Spleen (tissue), 11 donors: Measurements from ENCODE around the gene IMMP2L. TPM values are rescaled to one million over a fixed set of nuclear protein-coding genes. Genes with fewer than 3 reads are reported as not detected.

Source experiments
- DNase-seq: peaks from one replicate; pipeline ENCODE4 v3.0.0-alpha.2; 2020
- H3K27ac ChIP-seq, 8 donors: fragments of 200-600 bp; sonication (generic) in 7 of 8; 1 replicate in 4 of 8; 2 replicates in 4 of 8; pipeline versions ENCODE4 v1.5.0 to v1.8.0; 2016 to 2021; ENCODE audit warnings: inconsistent platforms in 4 of 8, mild to moderate bottlenecking in 4 of 8, moderate library complexity in 1 of 8
- H3K27me3 ChIP-seq, 7 donors: fragments of 200-600 bp; sonication (generic) in 6 of 7; replicated peaks in 1 of 7; 1 replicate in 4 of 7; 2 replicates in 3 of 7; pipeline versions ENCODE4 v1.5.0 to v1.8.0; 2016 to 2021; ENCODE audit warnings: inconsistent platforms in 3 of 7, mild to moderate bottlenecking in 1 of 7
- H3K36me3 ChIP-seq, 6 donors: fragments of 200-600 bp; sonication (generic) in 5 of 6; 1 replicate in 4 of 6; 2 replicates in 2 of 6; pipeline versions ENCODE4 v1.5.0 to v1.8.0; 2016 to 2021; ENCODE audit warnings: inconsistent platforms in 2 of 6
- H3K4me1 ChIP-seq, 6 donors: fragments of 200-600 bp; sonication (generic) in 5 of 6; 1 replicate in 3 of 6; 2 replicates in 3 of 6; pipeline versions ENCODE4 v1.5.0 to v1.8.0; 2016 to 2021; ENCODE audit warnings: inconsistent platforms in 3 of 6
- H3K4me3 ChIP-seq, 8 donors: fragments of 200-600 bp; sonication (generic) in 7 of 8; 1 replicate in 4 of 8; 2 replicates in 4 of 8; pipeline versions ENCODE4 v1.5.0 to v1.8.0; 2016 to 2021; ENCODE audit warnings: inconsistent platforms in 4 of 8, mild to moderate bottlenecking in 4 of 8, moderate library complexity in 2 of 8
- H3K9me3 ChIP-seq, 8 donors: fragments of 200-600 bp; sonication (generic) in 7 of 8; 1 replicate in 4 of 8; 2 replicates in 4 of 8; pipeline versions ENCODE4 v1.5.0 to v1.8.0; 2016 to 2021; ENCODE audit warnings: inconsistent platforms in 4 of 8
- POLR2A ChIP-seq, 3 donors: fragments of 450-650 bp; IDR thresholded peaks; one replicate each; pipeline ENCODE4 v1.5.1; 2017; ENCODE audit warnings: antibody characterized with exemption in 3 of 3, mild to moderate bottlenecking in 1 of 3
- POLR2AphosphoS5 ChIP-seq, 3 donors: sonication (generic); formaldehyde crosslinking; IDR thresholded peaks; one replicate each; pipeline ENCODE4 v1.5.1; 2017; ENCODE audit warnings: antibody characterized with exemption in 3 of 3
- WGBS, 5 donors: extraction: QIAGEN DNeasy Blood & Tissue Kit in 3 of 5; methylation state at CpG; one replicate each; pipeline versions ENCODE4 v1.1.5 to v1.1.7; 2013 to 2018; 5-methylcytosine and 5-hydroxymethylcytosine counted together
- intact Hi-C: fragments of 100-400 bp; cut with DNase I; formaldehyde crosslinking; loops from one replicate; pipeline ENCODE4 v1.15.0; 2023; ENCODE audit warnings: low total_unique reads
- polyA plus RNA-seq, 3 donors: library from polyadenylated mRNA; stranded (reverse); fragments of 200-250 nt; gene quantifications; one replicate each; pipeline ENCODE4 v1.2.1, GENCODE V29; 2013
- total RNA-seq, 7 donors: library from RNA; depleted of rRNA in 3 of 7; stranded (reverse); fragments of >200 nt in 3 of 7; fragmentation: NEBNext Ultra II Directional in 4 of 7; extraction: Animal tissue kit (Norgen Biotek cat#: 25700) in 4 of 7; gene quantifications; one replicate each; pipeline versions ENCODE4 v1.1.0 to v1.2.1, GENCODE V29; 2016 to 2021
- TF ChIP-seq, protein P1 (sequence below), 11 experiments: fragments of 200-600 bp in 7 of 11; fragments of 450-650 bp in 4 of 11; sonication (generic) in 4 of 11; IDR thresholded peaks in 8 of 11; conservative IDR thresholded peaks in 3 of 11; 1 replicate in 7 of 11; 2 replicates in 4 of 11; pipeline versions ENCODE4 v1.4.0 to v1.8.0; 2016 to 2021; ENCODE audit warnings: antibody characterized with exemption in 11 of 11, inconsistent platforms in 4 of 11, mild to moderate bottlenecking in 1 of 11
- donor health status: healthy with polysubstance abuse.
- donor health status: DM: no; HTN: no; CAD: no; lungs with moderate emphysema.
- donor health status: DM: no; HTN: no; CAD: no.
- donor health status: Bipolar disorder and iron deficiency.
- donor health status: healthy.
- donor health status: DM: no; HTN: no; CAD: no.
- donor health status: DM: yes; HTN: yes; CAD: no.

IMMP2L gene
- total and polyA plus RNA-seq, 10 donors: 6.5 to 32.7 (median 9.8) TPM

DNA sequence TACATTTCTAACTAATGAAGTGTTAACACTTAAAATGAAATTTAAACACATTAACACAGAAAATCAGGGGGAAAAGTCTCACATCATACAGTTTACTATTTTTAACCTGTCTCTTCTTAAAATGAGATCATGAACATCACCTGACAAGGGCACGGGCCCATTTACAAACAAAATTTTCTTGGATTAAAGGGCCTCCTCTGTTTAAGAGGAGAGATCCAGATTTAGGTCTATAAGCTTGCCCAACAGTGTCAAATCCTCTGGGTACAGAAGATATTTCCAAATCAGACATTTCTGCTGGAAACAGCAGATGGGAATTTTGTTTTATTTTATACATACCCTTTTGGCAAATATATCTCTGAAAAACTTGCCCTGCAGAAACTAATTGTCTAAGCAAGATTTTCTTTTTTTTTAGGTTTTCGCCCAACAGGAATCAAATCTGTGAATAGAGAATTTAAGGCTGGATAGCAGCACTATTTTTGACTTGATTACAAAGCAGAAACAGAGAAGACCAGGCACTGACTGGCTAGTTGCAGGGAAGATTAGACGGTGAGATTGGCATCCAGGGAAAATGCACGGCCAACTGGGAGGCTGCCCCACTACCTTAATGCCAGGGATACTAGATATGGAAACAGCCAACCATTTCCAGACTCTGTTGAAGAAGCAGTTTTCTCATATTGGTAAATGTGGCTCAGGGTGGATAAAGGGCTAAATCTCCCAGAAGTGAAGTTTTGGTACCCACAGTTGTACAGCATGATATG lies 298.0 kb downstream of the IMMP2L start:
- Histone ChIP-seq H3K4me3 (no peak overlapping the region), H3K36me3 (no peaks in the 10 kb centered on the region), H3K27me3 (no peaks in the 10 kb centered on the region), H3K4me1 (peaks cover 0 to 6% (median 0%) of the 10 kb centered on the region in 6 donors), H3K27ac (no peak overlapping the region), H3K9me3 (no peaks in the 10 kb centered on the region)
- TF ChIP-seq, protein P1, sequence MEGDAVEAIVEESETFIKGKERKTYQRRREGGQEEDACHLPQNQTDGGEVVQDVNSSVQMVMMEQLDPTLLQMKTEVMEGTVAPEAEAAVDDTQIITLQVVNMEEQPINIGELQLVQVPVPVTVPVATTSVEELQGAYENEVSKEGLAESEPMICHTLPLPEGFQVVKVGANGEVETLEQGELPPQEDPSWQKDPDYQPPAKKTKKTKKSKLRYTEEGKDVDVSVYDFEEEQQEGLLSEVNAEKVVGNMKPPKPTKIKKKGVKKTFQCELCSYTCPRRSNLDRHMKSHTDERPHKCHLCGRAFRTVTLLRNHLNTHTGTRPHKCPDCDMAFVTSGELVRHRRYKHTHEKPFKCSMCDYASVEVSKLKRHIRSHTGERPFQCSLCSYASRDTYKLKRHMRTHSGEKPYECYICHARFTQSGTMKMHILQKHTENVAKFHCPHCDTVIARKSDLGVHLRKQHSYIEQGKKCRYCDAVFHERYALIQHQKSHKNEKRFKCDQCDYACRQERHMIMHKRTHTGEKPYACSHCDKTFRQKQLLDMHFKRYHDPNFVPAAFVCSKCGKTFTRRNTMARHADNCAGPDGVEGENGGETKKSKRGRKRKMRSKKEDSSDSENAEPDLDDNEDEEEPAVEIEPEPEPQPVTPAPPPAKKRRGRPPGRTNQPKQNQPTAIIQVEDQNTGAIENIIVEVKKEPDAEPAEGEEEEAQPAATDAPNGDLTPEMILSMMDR (IDR thresholded peaks at IDR 0.05 in 8 of 11, conservative IDR thresholded peaks at IDR 0.05 in 3 of 11): no peak
- DNase-seq: no peak
- 87 to 96% (median 92%) methylated on average over 4 of the region's 4 CpGs for WGBS, 5 donors
- intact Hi-C loops: no loop called here

DNA sequence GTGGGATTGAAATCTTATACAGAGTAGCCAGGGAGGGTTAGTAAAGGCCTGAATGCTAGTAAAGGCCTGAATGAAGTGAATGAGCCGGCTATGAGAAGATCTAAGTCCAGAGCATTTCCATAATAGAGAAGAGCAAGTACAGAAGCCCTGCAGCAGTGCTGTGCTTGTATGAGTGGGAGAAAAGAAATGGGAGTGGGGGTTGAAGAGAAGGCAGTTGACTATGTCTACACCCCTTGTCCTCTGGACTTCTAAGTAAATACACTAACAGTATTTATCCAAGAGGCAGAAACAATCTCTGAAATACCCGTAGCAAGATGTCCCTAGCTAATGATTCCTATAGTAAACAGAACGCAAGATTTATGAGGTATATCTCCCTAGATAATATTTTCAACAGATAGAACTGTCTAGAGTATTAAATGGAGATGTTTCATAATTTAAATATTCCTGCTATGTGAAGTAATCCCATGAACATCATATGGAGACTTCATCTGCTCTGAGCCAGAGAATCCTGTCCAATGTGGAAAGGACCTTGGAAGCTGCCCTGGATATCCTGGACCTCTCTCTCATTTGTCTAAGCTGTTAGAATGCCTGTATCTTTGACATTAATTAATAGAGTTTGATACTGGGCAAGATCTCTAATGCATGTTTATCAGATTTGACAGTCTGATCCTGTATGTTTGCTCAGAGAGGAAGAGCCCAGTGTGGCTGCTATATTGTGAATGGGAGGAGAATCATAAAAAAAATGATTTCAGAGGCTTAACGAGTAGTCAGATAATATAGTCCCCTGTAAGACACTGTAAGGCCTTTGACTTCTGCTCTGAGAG lies 299.8 kb downstream of the IMMP2L start:
- intact Hi-C loops: no loop called here
- Histone ChIP-seq H3K4me1 (peaks cover 0 to 6% (median 0%) of the 10 kb centered on the region in 6 donors), H3K27ac (no peak overlapping the region), H3K36me3 (no peaks in the 10 kb centered on the region), H3K9me3 (no peaks in the 10 kb centered on the region), H3K4me3 (no peak overlapping the region), H3K27me3 (no peaks in the 10 kb centered on the region)
- 79 to 96% (median 91%) methylated on average over 4 of the region's 4 CpGs for WGBS, 5 donors
- DNase-seq: no peak
- TF ChIP-seq, protein P1 (IDR thresholded peaks at IDR 0.05 in 8 of 11, conservative IDR thresholded peaks at IDR 0.05 in 3 of 11): no peak
- TF ChIP-seq POLR2A (IDR thresholded peaks at IDR 0.05) (no peak), POLR2AphosphoS5 (IDR thresholded peaks at IDR 0.05) (no peak)

DNA sequence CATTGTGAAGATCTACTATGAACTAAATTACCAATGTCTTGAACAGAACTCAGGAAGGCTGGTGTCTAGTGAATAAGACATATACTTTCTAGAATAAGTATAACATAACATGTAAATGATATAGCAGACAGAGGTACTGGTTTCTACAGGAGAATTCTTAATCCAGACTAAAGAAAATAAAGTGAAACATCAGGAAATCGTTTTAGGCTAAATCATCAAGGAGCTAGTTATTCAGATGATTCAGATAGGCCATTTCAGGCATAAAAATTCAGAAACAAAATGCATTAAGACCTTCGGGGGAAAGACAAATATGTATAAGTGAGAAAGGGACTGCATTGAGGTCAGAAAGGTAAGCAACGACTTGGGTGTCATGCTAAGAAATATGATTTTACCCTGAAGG lies 300.8 kb downstream of the IMMP2L start:
- no peak overlapping the region for H3K27ac ChIP-seq
- WGBS, 5 donors: 85 to 94% (median 91%) methylated on average over 3 of the region's 3 CpGs
- H3K9me3 ChIP-seq: no peaks in the 10 kb centered on the region
- H3K27me3 ChIP-seq: no peaks in the 10 kb centered on the region
- peaks cover 0 to 6% (median 0%) of the 10 kb centered on the region in 6 donors for H3K4me1 ChIP-seq
- H3K36me3 ChIP-seq: no peaks in the 10 kb centered on the region
- no peak overlapping the region for H3K4me3 ChIP-seq
- DNase-seq: no peak
- intact Hi-C loops: no loop called here
- no peak for TF ChIP-seq POLR2A (IDR thresholded peaks at IDR 0.05)
- TF ChIP-seq POLR2AphosphoS5 (IDR thresholded peaks at IDR 0.05): no peak
- TF ChIP-seq, protein P1 (IDR thresholded peaks at IDR 0.05 in 8 of 11, conservative IDR thresholded peaks at IDR 0.05 in 3 of 11): no peak

DNA sequence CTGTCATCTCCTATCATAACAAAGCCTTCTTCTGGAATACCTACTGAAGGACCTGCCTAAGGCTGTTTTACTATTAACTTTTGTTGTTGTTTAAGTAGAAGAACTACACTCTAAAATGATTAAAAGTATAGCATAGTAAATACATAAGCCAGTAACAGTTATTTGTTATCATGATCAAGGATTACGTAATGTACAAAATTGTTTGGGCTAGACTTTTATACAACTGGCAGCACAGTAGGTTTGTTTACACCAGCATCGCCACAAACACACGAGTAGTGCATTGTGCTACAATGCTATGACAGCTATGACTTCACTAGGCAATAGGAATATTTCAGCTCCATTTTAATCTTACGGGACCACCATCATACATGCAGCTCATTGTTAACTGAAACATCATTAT lies 302.3 kb downstream of the IMMP2L start:
- Histone ChIP-seq H3K9me3 (no peaks in the 10 kb centered on the region), H3K27ac (no peak overlapping the region), H3K27me3 (no peaks in the 10 kb centered on the region), H3K36me3 (no peaks in the 10 kb centered on the region), H3K4me1 (no peaks in the 10 kb centered on the region), H3K4me3 (no peak overlapping the region)
- TF ChIP-seq POLR2A (IDR thresholded peaks at IDR 0.05) (no peak), POLR2AphosphoS5 (IDR thresholded peaks at IDR 0.05) (no peak)
- TF ChIP-seq, protein P1 (IDR thresholded peaks at IDR 0.05 in 8 of 11, conservative IDR thresholded peaks at IDR 0.05 in 3 of 11): no peak
- intact Hi-C loops: no loop called here
- no peak for DNase-seq
- 92 to 96% (median 93%) methylated on average over 4 of the region's 4 CpGs for WGBS, 5 donors
